Measurements from ENCODE around the gene PRPH.
A peak's percentile ranks its signal among the peaks of the same experiment; 100 is the strongest.
"Not testable (repeated sequence)": the region's sequence is repeated elsewhere in the genome, so short reads cannot be mapped to it uniquely, and the experiment has no call there.

The PRPH gene

DNA sequence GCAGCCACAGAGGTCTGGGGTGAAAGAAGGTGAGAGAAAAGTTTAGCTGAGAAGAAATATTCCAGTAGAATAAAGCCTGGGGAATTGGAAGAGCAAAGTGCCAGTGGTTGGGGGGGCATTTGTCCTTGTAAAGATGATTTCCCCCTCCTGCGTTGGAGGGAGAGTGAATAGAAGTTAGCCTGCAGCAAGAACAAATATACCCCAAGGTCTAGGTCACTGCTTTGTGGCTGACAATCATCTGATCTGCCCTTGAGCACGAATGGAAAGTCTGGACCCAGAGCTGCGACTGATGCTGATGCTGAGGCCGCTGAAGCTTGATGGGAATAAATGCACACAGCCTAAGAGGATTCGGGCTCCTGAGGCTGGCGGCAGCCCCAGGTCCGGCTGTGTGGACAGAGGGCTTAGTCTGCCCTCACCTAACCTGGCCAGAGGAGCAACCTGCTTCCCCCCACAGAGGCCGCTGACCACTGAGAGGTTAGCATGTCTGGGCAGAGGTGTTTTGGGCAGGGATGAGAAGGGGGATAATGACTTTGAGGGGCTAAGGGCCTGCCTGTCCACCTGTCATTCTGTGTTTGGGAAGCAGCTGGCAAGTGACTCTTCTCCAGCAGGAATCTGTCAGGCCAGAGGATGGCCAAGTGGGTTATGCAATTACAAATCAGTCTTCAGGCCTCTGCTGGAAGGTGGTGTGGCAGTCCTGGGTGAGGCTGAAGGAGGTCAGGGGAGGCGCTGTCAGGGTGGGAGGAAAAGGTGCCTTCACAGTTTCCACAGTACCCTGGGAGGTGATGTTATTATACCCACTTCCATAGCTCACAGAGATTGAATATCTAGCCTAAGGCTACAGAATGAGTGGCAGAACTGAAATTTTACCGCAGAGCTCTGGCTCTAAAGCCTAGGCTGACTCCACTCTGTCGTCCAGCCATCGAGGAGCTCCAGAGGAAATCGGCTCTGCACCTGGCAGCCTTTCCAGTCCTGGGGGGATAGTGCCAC lies 18.4 kb upstream of the PRPH start:
- peak; percentile 49 for DNase-seq

GRCh38 chr12:49277466-49277865 lies 17.5 kb upstream of the PRPH start:
- DNase-seq = no peak

- DNase-seq = peak; percentile 72
Measured at GRCh38 chr12:49279706-49280159, 15.2 kb upstream of the PRPH start.

DNA sequence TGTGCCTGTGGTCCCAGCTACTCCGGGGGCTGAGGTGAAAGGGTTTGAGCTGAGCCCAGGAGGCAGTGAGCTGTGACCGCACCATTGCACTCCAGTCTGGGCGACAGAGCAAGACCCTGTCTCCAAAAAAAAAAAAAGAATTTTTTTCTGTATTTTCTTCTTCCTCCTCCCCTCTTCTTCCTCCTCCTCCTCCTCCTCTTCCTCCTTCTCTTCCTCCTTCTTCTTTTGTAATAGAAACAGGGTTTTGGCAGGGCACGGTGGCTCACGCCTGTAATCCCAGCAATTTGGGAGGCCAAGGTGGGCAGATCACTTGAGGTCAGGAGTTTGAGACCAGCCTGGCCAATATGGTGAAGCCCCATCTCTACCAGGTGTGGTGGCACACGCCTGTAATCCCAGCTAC lies 14.4 kb upstream of the PRPH start:
- DNase-seq = not testable (repeated sequence)

GRCh38 chr12:49282302-49282701 lies 12.6 kb upstream of the PRPH start:
- DNase-seq = no peak

DNA sequence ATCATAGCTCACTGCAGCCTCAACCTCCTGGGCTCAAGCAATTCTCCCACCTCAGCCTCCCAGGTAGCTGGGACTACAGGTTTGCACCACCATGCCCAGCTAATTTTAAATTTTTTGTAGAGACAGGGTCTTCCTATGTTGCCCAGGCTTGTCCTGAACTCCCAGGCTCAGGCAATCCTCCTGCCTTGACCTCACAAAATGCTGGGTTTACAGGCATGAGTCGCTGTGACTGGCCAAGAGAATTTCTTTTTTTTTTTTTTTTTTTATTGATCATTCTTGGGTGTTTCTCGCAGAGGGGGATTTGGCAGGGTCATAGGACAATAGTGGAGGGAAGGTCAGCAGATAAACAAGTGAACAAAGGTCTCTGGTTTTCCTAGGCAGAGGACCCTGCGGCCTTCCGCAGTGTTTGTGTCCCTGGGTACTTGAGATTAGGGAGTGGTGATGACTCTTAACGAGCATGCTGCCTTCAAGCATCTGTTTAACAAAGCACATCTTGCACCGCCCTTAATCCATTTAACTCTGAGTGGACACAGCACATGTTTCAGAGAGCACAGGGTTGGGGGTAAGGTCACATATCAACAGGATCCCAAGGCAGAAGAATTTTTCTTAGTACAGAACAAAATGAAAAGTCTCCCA lies 12.1 kb upstream of the PRPH start:
- not testable (repeated sequence) for DNase-seq

- no peak for DNase-seq
Measured at GRCh38 chr12:49283541-49284429, 11.2 kb upstream of the PRPH start.

- DNase-seq = no peak
Measured at GRCh38 chr12:49284672-49285071, 10.3 kb upstream of the PRPH start.

DNA sequence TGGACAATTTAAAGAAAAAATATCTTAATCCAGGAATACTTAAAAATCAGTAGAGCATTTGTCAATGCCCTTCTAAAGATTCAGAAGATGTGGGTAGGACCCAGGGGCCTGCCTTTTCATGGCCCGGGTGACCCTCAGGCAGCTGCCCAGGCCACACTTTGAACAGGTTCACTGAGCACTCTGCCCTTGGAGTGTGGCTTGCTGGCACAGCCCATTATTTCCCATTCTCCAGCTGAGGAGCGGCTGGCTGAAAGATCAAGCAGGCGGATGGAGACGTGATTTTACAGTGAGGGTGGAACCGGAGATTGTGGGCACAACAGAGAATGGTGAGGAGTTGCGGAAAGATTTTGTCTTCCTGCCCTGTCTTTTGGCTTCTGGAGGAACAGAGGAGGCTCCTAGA lies 7.1 kb upstream of the PRPH start:
- DNase-seq = no peak

GRCh38 chr12:49288412-49288853 lies 6.5 kb upstream of the PRPH start:
- DNase-seq = no peak

GRCh38 chr12:49288922-49289555 lies 5.9 kb upstream of the PRPH start:
- DNase-seq = no peak

DNA sequence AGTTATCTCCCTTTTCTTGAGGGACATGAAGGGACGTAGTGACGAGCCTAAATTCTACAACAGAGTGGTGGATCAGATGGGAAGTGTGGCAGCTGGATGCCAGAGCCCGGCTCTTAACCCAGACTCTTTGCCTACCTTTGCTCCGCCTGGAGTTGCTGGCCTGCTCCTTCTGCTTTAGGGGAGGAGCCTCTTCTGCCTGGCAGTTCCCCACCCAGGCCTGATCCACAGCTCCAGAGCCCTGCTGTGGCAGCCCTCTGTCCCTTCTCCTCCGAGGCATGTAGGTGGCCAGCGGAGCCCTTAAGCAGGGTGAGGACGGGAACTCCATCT lies 2.3 kb upstream of the PRPH start:
- peak; percentile 13 for DNase-seq

DNA sequence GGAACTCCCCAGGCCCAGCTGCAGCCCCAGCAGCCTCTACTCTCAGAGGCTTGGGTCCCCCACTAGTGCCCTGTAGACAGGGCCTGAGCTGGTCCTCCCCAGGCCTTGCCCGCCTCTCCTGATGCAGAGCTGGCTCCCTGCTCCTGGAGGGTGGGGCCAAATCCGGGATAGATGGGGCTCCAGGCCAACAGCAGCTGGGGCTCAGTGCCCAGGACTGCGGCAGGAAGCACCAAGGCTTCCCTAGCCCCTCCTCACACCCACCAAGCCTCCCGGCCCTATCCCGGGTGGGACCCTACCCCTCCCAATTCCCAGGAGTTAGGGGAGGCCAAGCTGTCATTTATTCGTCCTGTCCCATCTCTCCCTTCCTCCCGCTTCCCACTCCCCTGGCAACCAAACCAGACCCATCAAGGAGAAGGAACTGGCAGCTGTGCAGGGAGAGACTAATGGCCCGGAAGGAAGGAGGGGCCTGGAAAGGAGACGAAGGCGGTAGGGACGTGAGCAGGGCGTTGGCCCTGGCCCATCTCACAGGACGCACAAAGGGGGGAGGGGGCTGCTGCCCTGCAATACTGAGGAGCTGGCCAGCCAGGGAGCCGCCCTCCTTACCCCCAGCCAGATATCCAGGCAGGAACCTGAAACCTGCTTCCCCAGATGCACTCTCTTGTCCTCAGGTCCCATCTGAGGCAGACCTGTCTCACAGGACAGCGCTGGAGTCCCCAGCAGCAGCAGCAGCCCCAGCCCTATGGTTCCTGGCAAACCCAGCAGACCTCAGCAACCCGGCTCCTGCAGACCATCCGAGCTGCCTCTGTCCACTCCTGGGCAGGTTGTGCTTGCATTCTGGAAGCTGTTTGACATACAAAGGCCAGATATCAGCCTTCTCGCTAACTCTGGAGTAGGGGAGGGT lies 1.6 kb upstream of the PRPH start:
- DNase-seq = no peak

GRCh38 chr12:49294086-49294803 lies 702 bp upstream of the PRPH start:
- DNase-seq = peak; percentile 31

DNA sequence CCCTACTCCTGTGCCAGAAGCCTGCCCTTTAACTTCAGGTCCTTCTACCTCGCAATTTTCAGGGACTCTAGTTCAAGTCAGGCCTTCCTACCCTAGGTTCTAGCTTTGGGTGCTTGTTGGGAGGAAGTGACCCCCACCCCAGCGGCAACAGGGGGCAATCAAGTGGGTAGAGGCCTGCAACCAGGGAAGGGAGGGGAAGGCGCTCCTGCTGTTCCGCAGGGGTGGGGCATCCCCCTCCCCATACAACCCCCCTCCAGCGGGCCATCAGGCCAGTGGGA lies 204 bp upstream of the PRPH start:
- DNase-seq = no peak

DNA sequence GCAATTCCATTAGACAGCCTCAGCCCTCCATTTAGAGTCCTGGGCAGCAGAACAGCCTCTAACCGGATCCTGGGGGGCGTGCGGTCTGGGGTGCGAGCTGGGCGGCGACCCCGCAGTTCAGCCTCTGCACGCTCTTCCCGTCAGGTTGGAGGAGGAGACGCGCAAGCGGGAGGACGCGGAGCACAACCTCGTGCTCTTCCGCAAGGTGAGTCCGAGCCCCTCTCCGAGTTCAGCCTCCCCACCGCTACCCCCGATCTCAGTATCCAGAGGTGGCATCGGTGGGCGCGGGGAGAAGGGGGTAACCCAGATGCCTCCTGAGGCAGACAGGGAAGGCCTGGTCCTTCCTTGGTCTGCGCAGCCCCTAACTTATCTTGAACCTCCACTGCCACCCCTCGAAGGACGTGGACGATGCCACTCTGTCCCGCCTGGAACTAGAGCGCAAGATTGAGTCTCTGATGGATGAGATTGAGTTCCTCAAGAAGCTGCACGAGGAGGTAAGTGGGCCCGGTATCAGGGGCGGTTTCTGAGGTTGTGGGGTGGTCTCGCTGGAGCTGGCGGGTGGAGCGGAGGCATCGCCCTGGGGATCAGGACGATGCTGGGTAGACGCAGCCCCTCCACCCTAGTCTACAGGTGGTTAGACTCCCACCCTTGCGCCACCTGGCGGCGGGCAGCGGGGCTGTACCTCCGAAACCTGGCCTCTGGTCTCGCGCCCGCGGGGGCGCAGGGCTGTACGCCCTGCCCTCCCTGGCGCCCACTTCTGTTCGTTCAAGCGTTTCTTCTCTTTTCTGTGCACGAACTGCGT lies 1.3 kb downstream of the PRPH start:
- DNase-seq = no peak

DNA sequence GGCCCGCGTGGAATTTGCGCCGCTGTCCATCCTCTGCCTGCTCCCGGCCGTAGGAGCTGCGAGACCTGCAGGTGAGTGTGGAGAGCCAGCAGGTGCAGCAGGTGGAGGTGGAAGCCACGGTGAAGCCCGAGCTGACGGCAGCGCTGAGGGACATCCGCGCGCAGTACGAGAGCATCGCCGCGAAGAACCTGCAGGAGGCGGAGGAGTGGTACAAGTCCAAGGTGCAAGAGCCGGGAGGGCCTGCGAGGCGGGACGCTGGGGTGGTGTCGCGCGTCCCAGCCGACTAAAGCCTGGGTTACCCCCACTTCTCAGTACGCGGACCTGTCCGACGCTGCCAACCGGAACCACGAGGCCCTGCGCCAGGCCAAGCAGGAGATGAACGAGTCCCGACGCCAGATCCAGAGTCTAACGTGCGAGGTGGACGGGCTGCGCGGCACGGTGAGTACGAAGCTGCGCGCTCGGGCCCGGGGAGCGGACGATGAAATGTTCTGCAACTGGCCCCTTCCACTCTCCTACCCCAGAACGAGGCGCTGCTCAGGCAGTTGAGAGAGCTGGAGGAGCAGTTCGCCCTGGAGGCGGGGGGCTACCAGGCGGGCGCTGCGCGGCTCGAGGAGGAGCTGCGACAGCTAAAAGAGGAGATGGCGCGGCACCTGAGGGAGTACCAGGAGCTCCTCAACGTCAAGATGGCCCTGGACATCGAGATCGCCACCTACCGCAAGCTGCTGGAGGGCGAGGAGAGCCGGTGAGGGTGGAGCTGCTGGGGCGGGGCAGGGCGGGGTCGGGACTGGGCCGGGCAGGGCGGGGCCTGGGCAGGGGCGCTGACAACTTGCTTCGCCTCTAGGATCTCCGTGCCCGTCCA lies 2.1 kb downstream of the PRPH start:
- no peak for DNase-seq

- DNase-seq = no peak
Measured at GRCh38 chr12:49297695-49298060, 2.7 kb downstream of the PRPH start.

DNA sequence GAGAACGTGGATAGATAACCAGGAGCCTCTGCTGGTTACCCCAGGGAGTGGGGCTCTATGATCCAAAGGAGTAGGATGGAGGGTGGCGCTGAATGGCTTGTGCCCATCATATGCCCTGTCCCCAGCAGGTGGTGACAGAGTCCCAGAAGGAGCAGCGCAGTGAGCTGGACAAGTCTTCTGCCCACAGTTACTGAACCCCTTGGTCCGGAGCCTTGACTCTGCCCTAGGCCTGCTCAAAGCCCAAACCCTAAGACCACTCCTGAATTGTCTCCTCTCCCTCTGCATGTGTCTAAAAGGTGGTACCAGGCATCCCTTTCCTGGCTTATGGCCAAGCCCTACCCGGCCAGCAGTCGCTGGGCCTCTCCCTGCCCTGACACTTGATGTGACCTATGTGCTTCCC lies 3.2 kb downstream of the PRPH start:
- no peak for DNase-seq
